GM23338 (cell line): ENCODE results near the gene TULP4.
"Not testable (repeated sequence)": the region's sequence is repeated elsewhere in the genome, so short reads cannot be mapped to it uniquely, and the experiment has no call there.

Experiments used
- CREB1 ChIP-seq: fragments of 250-450 bp; sonication (Bioruptor Pico); IDR thresholded peaks from 2 replicates; pipeline ENCODE4 v1.5.0; 2020; ENCODE audit warnings: low read depth, mild to moderate bottlenecking, moderate library complexity
- CTCF ChIP-seq, 2 experiments: fragments of 200-600 bp in 1 of 2; sonication (generic) in 1 of 2; conservative IDR thresholded peaks; 2 replicates each; pipeline versions ENCODE4 v1.5.1 to v1.6.1; 2016 to 2017; ENCODE audit warnings: antibody characterized with exemption in 2 of 2, low read depth in 2 of 2, mild to moderate bottlenecking in 2 of 2, moderate library complexity in 1 of 2
- ETS1 ChIP-seq: IDR thresholded peaks from 2 replicates; pipeline ENCODE4 v1.6.1; 2016; ENCODE audit warnings: antibody characterized with exemption
- EZH2 ChIP-seq: fragments of 200-600 bp; sonication (generic); IDR thresholded peaks from one replicate; pipeline ENCODE4 v1.8.0; 2017; ENCODE audit warnings: antibody characterized with exemption, mild to moderate bottlenecking, low read depth; ENCODE audit not compliant: unreplicated experiment
- EZH2phosphoT487 ChIP-seq: fragments of 200-600 bp; sonication (generic); IDR thresholded peaks from one replicate; pipeline ENCODE4 v1.8.1; 2018; ENCODE audit warnings: antibody characterized with exemption; ENCODE audit not compliant: unreplicated experiment
- JUNB ChIP-seq: IDR thresholded peaks from one replicate; pipeline ENCODE4 v1.6.1; 2016; ENCODE audit warnings: antibody characterized with exemption; ENCODE audit not compliant: unreplicated experiment
- POLR2AphosphoS5 ChIP-seq: IDR thresholded peaks from 2 replicates; pipeline ENCODE4 v1.6.1; 2016; ENCODE audit warnings: antibody characterized with exemption, low read depth
- REST ChIP-seq: IDR thresholded peaks from one replicate; pipeline ENCODE4 v1.6.1; 2018; ENCODE audit warnings: antibody characterized with exemption; ENCODE audit not compliant: unreplicated experiment
- STAT1 ChIP-seq: IDR thresholded peaks from one replicate; pipeline ENCODE4 v1.6.1; 2016; ENCODE audit warnings: antibody characterized with exemption; ENCODE audit not compliant: unreplicated experiment
- ZNF114 ChIP-seq: fragments of 250-450 bp; sonication (Bioruptor Pico); IDR thresholded peaks from 2 replicates; pipeline ENCODE4 v1.5.0; 2020; ENCODE audit warnings: mild to moderate bottlenecking, moderate library complexity
- ZNF331 ChIP-seq: fragments of 250-450 bp; sonication (Bioruptor Pico); IDR thresholded peaks from 2 replicates; pipeline ENCODE4 v1.5.0; 2020; ENCODE audit warnings: low read depth, mild to moderate bottlenecking, moderate library complexity

- not testable (repeated sequence) for TF ChIP-seq POLR2AphosphoS5; CTCF (conservative IDR thresholded peaks at IDR 0.05; ENCODE audit: low read depth in 2 of 2); EZH2phosphoT487; EZH2; CREB1; JUNB; ETS1; REST; ZNF331 (CRISPR knock-in tag); ZNF114 (CRISPR knock-in tag); STAT1
Observed at GRCh38 chr6:158348737-158349504, 36.7 kb downstream of the TULP4 start.
